Umbilical cord (tissue), 2 donors: Measurements from ENCODE around the gene BAG5. TPM values are rescaled to one million over a fixed set of nuclear protein-coding genes. Genes with fewer than 3 reads are reported as not detected.
A peak's percentile ranks its signal among the peaks of the same experiment; 100 is the strongest.
"Not testable (repeated sequence)": the region's sequence is repeated elsewhere in the genome, so short reads cannot be mapped to it uniquely, and the experiment has no call there.

Experiments
- DNase-seq: peaks from one replicate; pipeline ENCODE4 v3.0.0-alpha.2; 2015; ENCODE audit warnings: low spot score
- total RNA-seq: library from RNA; depleted of rRNA; stranded (reverse); fragments of >200 nt; gene quantifications from one replicate; pipeline ENCODE4 v1.2.3, GENCODE V29; 2014; ENCODE audit warnings: low replicate concordance; ENCODE audit not compliant: insufficient read depth

Gene BAG5
- total RNA-seq, 1 donor from 2014 or later = 30.8 TPM

DNA sequence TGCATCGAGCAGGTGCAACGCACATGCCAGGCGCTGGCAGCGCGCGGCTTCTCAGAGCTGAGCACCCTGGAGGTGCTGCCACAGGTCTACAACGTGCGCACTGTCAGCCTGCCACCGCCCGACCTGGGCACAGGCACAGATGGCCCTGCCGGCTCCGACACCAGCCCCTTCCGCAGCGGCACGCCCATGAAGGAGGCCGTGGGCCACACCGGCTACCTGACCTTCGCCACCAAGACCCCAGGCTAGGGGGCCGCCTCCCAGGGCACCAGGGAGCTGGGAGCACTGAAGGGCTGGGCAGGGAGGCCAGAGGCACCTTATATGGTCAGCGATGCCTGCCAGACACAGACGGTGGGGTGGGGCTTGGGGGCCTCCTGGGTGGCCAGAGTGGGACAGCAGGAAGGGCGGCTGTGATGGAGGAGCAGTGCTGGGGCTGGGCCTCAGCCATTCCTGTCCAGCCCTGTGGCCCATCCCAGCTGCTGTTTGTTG is 27.8 kb downstream of the BAG5 start:
- peak; percentile 69 for DNase-seq

DNA sequence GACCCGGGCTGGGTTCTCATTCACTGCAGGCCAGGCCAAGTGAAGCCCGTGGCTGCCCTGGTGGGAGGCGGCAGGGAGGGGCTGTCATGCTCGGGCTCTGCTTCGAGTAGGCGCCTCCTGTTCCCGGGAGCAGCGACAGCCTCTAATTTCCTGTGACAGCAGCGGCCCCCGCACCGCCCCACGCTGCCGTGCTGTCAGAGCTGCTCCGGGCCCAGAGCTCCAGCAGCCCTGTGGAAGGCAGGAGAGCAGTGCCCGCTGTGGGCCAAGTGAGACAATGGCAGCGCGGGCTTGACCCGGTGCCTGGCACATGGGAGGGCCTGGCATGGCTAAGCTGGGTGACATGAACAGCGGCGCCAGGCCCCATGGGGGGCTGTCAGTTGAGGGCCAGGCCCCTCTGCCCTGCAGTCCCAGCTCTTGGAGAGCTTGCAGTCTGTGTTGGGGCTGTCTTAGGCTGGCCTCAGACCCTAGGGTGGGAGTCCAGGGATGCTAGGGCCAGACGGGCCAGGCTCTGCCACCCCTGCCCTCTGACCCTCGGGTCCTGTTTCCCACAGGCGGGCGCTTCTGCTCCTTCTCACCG is 28.4 kb downstream of the BAG5 start:
- DNase-seq = no peak

DNA sequence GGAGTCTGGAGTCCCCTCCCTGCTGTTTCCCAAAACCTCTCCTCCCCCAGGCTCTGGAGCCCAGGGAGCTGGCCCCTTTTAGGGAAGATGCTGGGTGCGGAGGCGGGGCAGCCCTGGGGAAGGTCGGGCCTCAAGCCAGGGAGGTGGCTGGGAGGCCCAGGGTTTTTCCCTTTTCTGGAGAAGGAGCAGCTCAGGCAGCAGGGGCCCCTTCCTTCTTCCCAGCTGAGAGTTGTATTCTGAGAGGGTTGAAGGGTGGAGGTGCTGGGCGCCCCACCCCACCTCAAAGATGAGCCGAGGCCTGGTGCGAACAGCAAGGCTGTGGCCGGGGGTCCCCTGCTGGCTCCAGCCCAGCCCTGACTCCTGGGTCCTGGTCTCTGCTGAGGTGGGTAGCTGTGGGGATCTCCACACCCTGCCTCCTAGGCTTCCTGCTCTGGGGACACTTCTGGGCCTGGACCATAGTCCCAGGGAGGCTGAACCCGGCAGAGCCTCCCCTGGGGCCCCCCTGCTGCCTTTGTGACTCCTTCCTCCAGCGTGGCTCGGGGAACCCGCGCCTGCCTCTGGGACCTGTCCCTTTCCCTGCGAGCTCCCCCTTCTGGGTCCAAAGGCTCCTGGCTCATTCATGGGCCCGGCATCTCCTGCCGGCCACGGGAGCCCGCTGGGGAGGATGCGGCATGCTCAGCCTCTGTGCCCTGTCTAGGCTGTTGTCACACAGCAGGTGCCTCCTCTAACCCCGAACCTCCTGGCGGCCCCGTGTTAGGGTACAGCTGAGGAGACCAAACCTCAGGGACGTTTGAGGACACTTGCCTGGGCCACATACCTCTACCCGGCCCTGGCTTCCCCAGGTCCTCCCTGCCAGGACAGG is 29.1 kb downstream of the BAG5 start:
- peak; percentile 89 for DNase-seq

DNA sequence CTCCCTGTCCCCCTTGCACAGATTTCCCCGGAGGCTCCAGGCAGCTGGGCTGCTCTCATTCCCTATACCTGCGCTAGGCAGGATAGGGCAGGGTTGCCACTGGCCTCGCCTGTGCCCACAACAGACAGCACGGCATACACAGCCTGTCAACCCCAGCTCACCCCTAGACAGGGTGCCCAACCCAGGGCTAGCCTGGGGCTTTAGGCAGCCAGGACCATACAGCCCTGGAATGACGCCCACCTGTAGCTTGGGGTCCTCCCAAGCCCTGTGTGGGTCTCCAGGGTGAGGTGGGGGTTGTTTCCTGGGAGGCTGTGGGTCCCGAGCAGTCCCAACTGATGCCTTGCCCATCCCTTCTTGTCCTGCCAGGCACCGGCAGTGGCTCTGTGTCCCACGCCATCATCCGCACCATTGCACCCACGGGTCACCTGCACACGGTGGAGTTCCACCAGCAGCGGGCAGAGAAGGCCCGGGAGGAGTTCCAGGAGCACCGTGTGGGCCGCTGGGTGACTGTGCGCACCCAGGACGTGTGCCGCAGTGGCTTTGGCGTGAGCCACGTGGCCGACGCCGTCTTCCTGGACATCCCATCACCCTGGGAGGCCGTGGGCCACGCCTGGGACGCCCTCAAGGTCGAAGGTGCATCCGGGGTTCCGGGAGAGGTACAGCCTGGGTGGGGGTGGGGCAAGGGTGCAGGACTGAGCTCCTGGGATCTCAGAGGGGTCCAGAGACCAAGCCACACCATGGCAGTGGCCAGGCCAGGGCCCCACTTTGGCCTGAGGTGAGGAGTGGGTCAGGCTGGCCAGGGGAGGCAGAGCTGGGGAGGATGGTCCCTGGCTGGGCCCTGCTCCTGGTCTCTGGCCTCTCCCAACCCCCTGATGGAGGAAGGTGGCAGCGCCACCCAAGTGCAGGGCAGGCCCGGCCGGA is 30.0 kb downstream of the BAG5 start:
- DNase-seq = no peak

DNA sequence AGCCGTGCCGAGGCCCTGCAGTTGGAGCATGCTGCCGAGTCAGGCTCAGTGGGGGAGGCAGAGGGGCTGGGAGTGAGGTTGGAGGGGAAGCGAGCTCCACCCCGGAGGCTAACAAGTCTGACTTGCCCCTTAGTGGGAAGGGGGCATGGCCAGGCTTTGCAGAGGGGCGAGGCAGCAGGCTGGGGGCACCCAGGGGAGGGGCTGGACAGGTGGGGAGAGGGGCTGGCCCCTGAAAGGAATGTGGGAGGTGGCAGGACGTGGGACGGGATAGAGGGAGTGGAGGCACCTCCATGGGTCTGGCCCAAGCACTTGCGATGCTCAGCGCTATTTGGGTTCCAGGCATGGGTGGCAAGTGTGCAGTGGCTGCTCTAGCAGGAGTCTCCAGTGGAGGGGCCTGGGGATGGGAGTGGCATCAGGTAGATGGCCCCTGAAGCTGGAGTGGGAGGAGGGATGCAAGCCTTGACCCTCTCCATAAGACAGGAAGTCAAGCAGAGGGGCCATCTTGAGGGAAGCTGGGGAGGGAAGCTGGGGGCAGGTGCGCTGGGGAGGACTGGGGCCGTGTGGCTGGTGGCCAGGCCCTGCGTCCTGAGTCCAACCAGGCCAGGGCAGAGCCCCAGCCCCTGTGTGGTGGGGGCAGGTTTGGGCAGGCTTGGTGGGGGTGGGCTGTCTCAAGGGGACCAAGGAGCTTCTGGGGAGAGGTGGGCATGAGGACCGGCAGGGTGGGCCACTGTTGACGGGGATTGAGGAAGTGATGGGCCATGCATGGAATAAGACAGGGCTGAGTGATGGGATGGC is 30.8 kb downstream of the BAG5 start:
- no peak for DNase-seq

DNA sequence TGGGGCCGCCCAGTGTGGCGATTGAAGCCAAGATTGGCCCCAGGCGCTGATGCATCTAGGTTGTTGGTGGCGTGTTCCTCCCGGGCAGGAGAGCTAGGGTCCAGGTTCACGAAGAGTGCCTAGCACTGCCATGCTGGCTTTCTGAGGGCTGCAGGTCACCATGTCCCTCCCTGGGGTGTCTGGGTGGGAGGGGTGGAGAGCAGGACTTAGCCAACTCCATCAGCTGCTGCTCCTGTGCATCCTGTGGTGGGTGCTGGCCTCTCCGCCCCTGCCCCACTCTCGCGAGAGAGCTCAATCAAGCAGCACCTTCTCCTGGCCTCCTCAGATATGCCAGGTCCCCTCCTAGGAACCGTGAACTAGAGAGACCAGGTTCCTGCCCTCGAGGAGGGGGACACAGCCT is 31.6 kb downstream of the BAG5 start:
- no peak for DNase-seq

DNA sequence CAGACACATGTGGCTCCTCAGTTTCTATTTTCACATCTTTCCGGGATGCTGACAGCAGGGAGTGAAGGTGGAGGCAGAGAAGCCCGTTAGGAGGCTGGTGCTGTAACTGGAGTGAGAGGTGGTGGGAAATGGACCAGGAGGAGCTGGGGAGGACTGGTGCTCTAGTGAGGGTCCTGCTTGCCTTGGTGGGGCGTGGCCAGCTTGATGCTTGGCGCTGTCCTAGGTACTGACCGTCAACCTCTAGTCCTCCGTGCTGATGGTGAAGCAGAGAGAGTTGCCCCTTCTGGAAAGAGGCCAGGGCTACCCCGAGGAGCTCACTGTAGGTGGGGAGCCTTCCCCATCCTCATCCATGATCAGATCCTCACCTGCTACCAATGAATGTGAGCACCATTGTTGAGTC is 32.1 kb downstream of the BAG5 start:
- no peak for DNase-seq

DNA sequence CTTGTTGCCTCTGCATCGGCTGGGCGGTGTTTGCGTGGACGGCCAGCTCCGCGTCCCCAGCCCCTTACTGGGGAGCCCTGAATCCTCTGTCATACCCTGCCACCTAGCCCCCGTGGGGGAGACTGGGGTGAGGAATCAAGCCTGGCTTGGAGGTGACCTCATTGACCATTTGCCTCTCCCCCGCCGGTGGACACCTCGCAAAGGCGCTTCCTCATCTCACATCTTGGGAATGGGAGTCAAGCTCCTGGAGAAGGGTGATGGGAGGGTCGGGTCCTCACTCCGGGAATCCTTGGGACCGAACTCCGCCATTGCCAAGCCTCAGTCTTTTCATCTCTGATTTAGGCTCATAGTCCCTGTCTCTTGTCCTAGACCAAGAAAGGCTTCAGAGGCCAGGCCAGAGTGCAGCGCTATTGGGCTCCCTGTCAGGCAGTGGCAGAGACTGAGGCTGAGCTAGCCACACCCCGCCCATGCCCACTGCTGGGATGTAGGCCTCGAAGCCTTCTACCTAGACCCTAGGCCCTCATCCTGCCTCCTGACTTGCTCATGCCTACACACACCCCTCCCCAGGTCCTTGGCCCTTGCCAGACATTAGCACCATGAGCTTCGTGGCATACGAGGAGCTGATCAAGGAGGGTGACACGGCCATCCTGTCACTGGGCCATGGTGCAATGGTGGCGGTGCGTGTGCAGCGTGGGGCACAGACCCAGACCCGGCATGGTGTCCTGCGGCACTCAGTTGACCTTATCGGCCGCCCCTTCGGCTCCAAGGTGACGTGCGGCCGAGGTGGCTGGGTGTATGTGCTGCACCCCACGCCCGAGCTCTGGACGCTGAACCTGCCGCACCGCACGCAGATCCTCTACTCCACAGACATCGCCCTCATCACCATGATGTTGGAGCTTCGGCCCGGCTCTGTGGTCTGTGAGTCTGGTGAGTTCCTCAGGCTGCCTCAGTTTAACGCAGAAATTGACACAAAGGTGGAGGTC is 32.8 kb downstream of the BAG5 start:
- no peak for DNase-seq

DNA sequence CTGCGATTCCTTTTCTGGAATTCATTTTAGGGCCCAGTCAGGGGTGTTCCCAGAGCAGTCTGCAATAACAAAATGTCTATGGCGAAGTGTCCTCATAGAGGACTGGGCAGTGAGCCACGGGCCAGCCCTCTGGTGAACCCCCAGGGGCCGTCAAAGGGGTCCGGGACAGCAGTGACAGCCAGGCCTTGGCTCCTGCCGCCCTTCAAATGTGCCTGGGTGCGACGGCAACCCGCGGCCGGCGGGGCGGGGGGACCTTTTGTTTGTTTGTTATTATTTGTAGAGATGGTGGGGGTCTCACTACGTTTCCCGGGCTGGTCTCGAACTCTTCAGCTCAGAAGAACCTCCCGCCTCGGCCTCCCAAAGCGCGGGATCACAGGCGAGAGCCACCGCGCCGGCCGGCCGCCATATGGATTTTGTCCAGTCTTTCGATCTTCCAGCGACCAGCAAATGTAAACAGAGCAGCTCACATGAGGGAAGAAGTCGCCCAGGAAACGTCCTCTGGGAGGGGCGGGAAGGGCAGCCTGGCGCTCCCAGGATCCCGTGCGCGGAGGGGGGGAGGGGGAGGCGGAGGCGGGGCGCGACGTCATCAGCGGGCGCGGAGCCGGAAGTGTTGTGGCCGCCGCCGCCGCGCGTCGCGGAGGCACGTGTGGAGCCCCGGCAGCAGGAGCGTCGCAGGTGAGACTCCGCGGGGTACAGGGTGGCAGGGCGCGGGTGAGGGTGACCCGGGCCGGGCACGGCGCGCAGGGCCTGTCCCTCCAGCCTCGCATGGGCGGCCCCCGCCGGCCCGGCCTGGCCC is 33.7 kb downstream of the BAG5 start, which contains the start of gene TRMT61A:
Gene TRMT61A, plus strand, starts transcription at position 610 of the 796 bp plus-strand sequence. CDS start 783 bp downstream, outside the sequence.
- peak; percentile 91 for DNase-seq

DNA sequence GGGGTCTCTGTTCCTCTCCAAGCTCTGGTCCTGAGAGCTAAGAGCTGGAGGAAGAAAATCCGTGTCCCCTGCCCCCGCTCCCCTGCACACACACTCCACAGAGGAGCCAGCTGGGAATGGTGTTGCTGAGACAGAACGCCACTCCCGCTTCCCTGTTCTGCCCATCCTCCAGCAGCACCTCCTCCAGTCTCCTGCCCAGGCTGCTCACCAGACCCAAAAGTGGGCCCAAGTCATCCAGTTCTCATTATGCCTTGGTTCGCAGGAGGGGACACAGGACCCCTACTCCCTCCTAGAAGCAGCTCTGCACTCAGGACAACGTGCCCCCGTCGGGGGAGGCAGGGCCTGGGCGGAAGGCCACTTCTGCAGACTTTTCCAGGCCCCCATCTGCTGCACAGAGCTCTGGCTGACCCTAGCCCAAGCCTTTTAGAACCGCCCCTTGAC is 34.3 kb downstream of the BAG5 start:
- DNase-seq = peak; percentile 47

DNA sequence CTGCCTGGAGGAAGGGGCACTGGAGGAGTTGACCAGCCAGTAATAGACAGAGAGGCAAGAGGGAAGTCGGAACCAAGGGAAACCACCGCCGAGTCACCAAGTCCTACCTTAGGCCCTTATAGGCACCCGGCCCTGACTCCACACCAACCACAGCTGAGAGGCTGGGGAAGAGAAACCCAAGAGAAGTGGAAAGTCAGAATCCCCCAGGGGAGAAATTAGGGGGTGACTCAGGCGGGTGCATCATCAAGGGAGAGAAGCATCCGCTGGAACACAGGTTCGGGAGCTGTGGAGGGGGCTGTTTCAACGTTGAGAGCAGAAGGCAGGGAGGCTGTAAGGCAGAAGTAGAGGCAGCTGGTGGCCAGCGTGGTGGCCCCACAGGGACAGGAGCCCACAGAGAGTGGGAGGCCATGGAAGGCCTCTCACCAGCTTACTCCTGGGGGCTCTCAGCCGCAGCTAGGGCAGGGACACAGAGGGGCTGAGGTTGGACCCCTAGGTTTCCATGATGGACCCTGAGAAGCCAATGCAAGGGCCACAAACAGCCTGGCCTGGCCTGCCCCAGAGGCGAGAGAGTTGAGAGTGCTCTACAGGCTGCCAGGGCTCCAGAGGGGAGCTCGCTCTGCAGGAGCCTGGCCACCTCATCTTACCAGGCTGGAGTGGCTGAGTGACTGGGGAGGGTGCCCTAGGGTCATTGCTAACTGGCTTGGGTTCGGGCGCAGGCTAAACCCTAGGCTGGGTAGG is 34.9 kb downstream of the BAG5 start:
- no peak for DNase-seq

DNA sequence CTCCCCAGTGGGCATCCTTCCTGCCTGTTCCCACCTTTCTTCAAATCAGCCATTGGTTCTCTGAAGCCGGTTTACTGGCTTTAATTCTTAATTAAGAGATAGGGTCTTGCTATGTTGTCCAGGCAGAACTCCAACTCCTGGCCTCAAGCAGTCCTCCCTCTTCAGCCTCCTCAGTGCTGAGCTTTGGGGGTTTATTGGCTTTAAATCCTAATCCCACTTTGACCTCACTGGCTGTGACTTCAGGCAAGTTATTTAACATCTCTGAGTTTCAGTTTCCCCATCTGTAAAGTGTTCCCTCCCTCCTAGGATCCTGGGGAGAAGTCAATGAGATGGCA is 35.6 kb downstream of the BAG5 start:
- DNase-seq = no peak

DNA sequence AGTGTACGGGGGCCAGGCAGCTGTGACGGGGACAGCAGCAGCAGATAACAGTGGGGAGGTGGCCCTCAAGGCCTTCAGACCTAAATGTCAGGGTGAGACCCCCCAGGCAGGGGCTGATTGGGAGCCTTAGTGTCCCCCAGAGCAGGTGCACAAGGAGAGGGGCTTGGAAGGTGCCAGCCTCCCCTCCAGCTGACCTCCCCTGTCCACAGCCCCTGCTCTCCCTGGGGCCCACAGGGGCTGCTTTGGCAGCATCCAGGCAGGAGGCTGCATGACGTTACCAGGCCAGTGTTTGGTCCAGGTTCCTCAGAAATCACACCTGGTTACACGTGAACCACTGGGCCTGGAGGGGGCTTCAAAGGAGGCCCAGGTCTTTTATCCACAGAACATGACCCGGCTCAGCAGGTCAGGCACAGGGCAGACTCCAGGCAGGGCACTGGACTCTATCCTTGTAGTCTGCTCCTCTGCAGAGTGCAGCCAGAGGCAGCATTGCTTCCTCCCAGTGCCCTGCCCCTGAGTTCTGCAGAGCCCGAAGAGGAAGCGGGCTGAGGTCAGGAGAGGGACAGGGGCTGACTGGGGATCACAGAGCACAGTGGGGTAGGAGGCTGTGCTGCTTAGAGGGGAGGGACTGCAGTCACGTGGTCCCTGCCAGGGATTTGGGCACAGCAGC is 36.1 kb downstream of the BAG5 start:
- DNase-seq = no peak

DNA sequence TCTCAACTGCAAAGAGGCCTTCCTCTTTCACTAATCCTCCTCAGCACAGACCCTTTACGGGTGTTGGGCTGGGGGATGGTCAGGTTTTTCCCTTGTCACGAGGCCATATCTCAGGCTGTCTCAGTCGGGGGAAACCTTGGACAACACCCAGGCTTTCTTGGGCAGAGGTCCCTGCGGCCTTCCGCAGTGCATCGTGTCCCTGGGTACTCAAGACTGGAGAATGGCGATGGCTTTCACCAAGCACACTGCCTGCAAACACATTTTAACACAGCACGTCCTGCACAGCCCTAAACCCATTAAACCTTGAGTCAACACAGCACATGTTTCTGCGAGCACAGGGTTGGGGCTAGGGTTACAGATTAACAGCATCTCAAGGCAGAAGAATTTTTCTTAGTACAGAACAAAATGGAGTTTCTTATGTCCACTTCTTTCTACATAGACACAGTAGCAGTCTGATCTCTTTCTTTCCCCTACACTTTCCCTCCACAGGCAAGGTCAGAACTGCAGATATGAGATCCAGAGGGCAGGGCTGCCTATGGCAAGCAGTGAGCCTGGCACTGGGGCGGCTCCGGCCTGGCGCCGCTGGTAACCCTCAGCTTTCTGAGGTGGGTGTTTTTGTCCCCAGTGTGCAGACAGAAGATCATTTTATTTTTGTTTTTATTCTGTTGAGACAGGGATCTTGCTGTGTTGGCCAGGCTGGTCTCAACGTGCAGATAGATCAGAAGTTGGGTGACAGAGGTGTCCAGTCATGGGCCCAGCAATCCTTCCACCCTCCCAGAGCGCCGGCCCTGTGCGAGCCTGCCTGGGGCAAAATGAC is 36.8 kb downstream of the BAG5 start:
- not testable (repeated sequence) for DNase-seq

DNA sequence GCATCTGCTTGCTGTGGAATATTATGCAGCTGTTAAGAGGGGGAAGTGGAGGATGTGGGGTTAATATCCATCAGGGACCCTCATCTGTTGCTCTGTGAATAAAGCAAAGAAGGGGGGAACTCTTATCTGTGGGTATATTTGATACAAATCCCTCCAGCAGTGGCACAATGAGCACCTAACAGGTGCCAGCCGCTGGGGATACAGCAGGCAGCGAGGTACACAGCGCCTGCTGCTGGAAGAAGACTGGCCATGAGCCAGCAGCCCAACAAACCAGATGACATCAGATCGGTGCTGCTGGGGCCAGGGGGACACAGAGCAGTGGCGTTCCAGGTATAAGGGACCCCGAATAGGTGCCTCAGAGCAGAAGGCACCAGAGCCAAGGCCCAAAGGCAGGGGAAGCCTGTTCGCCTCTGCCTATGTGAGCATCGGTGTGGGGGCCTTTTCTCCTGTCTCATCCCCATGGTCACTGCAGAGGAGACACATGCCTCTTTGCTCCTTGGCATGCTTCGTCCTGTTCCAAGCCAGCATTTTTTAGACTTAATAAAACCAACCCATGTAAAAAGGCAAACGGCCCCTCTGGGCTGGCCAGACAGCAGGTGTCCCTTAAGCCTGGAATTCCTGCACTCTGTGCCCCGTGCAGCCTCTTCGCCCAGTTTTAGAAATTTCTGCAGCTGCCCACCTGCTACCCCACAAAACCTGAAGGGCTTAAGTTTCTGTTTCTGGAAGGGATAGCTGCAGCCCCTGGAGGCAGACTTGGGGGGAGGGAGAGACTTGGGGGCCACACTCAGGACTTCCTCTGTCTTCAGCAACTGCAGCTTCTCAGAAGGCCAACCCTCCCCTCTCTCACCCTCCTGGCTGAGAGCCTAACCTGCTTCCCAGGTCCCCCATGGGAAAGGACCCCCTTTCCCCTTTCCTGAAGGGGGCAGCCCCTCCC is 38.2 kb downstream of the BAG5 start:
- DNase-seq = no peak

DNA sequence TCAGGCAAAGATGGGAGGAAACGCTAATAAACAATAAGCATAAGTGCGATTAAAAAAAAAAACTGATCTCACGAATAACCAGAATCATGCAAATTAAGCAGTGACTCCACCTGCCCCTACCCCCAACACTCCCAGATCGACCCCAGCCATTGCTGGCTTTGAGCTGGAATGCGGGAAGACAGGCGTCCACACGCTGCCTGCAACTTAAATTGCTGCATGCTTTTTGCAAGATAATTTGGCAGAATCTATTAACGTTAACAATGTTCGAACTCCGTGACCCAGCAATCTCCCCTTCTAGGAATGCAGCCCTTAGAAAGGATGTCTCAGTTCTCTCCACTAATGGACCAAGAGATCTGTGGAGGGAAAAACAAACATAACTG is 38.9 kb downstream of the BAG5 start:
- DNase-seq = no peak
